GM18498 (cell line): ENCODE measurements around the gene PAQR5.
"Not testable (repeated sequence)": the region's sequence is repeated elsewhere in the genome, so short reads cannot be mapped to it uniquely, and the experiment has no call there.

Experiments used
- ATAC-seq: cut with Tn5 transposase; IDR thresholded peaks from one replicate; pipeline ENCODE4 v1.9.1; 2021; ENCODE audit warnings: mild to moderate bottlenecking, moderate library complexity; ENCODE audit not compliant: unreplicated experiment

The PAQR5 gene

DNA sequence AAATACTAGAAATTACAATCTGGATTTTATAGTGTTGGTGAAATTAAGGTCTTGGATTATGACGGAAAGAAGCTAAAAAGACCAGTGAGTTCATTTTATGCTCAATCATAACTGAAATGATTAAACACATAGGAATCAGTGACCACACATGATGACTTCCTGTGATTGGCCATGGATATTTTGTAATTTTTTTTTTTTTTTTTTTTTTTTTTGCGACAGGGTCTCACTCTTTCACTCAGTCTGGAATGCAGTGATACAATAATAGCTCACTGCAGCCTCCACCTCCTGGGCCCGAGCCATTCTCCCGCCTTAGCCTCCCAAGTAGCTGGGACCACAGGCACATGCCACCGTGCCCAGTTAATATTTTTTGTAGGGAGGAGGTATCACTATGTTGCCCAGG lies 47.4 kb downstream of the PAQR5 start:
- ATAC-seq: no peak

DNA sequence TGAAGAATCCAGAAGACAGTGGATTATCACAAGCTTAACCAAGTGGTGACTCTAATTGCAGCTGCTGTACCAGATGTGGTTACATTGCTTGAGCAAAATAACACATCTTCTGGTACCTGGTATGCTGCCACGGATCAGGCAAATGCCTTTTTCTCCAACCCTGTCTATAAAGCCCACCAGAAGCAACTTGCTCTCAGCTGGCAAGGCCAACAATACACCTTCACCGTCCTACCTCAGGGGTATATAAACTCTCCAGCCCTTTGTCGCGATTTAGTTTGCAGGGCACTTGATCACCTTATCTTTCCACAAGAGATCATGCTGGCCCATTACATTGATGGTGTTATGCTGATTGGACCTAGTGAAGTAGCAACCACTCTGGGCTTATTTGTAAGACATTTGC lies 52.6 kb downstream of the PAQR5 start:
- ATAC-seq: no peak

- ATAC-seq: no peak
Observed at GRCh38 chr15:69351884-69352283, 53.2 kb downstream of the PAQR5 start.

DNA sequence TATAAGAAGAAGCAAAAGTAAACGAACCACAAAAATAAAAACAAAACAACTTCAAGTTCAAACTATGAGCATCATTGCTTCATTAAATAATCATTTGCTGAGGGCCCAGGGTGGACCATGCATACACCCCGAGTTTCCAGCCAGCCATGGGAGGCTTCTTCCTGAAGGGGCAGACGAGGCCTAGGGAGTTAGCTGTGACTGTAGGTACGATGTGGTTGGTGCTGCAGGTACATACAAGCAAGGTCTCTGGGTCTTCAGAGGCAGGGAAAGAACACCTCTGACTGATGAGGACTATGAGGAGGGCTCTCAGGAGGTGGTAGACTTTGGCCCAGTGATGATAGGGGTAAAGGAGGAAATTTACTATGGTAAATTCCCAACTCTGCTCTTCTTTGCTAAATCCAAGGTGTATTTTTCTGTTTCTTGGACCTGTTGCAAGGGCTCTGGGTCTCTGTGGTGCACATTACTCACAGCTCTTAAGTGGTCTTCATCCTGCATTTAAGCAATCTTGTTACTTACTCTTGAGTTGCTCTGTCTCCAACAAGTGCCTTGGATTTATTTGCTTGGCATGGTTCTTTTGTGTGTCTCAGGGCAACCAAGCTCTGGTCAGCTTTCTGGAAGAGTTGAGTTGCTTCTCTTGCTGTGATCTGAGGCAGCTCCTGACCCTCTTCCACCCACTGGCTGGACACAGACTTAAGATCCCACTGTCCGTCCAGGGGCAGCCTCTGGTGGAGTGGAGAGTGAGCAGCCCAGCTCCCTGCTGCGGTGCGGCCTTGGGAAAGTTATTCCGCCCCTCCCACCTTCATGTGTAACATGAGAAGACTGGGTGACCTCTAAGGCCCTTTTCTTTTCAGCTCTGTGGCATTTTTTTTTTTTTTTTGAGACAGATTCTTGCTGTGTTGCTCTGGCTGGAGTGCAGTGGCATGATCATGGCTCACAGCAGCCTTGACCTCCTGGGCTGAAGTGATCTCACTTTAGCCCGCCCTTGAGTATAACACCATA lies 59.4 kb downstream of the PAQR5 start:
- no peak for ATAC-seq

DNA sequence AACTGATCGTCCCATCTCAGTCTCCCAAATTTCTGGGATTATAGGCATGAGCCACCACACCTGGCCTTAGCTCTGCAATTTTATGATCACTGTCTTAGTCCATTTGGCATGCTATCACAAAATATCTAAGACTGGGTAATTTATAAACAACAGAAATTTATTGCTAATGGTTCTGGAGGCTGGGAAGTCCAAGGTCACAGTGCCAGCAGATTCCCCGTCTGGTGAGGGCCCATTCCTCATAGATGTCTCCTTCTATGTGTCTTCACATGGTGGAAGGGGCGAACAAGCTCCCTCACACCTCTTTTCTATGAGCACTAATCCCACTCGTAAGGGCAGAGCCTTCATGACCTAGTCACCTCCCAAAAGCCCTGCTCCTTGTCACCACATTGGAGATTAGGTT lies 60.1 kb downstream of the PAQR5 start:
- no peak for ATAC-seq

DNA sequence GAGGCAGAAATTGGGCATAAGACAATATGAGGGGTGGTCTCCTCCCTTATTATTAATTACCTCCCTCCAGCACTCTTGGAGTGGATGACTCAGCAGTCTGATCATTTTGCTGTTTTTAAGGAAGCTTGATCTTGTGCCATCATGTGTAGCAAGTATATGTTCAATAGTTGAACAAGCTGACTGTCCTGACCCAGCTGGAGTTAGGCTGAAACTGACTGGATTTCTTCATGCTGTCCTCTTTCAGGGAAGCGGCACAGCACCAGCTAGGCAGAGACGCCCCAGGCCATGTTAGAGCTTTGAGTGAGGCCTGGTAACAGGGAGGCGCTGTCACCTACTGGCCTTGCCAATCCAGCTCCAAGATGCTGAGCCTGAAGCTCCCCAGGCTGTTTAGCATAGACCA lies 61.0 kb downstream of the PAQR5 start:
- no peak for ATAC-seq

DNA sequence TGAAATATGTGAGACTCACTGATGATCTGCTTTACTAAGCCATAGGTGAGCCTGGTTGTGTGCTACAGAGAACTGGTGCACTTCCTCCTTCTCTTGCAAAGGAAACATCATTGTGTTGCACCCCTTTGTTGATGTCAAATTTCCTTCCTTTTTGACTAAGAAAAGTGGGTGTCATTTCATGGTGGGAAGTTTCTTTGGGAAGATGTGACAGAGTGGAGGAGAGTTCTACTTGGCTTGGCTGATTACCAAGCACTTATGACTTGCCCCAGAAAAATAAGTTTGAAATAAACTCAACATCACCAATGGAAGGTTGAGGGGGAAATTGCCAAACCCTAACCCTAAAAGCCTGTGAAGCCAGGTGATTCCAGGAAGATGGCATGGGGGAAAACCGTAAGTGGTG lies 61.9 kb downstream of the PAQR5 start:
- no peak for ATAC-seq

DNA sequence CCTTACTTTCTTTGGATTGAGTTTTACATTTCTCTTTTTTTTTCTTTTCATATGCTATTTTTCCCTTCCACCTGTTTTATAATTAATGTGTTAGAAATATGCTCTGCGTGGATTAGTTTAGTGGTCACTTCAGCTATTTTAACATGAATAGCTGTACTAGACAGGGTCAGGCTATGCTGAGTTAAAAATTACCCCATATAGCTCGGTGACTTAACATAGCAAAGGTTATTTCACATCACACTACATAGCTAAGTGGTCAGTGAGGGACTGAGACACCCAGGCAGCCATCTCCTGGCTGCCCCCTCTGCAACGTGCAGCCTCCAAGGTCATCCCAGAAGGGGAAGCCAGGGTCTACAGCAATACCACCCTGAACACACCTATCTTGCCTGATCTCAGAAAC lies 68.5 kb downstream of the PAQR5 start:
- ATAC-seq: no peak

GRCh38 chr15:69369631-69370030 lies 70.9 kb downstream of the PAQR5 start:
- ATAC-seq: no peak

DNA sequence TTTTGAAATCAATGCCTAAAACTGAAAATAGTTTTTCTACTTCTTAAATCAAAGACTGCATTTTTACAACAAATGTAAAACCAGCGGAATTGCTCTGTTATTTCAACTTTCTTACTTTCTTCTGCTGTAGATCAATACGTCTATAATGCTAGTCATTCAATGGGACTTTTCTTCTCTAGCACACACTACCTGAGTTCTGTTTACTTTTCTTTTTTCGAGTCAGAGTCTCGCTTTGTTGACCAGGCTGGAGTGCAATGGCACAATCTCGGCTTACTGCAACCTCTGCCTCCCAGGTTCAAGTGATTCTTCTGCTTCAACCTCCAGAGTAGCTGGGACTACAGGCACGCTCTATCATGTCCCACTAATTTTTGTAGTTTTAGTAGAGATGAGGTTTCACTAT lies 74.7 kb downstream of the PAQR5 start:
- ATAC-seq: no peak

DNA sequence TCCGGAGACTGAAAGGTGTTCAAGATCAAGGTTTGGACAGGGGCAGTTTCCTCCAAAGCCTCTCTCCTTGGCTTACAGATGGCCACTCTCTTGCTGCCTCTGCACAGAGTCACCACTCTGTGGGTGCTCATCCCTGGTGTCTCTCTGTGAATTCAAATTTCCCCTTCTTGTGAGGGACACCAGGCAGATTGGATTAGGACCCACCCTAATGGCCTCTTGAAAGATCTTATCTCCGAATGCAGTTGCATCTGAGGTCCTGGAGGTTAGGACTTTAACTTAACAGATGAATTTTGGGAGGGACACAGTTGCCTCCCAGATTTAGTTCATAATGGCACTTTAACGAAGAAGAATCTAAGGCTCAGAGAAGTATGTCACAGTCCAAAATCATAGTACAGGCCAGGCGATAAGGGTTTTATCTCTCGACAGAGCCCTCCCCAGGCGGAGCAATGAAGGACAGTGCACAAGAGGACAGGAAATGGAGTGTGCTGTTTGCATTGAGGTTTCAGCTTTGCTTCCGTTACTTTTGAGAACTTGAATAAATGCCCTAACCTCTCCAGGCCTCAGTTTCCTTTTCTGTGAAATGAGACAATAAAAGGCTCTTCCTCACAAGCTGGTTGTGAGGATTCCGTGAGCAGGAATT lies 76.6 kb downstream of the PAQR5 start:
- ATAC-seq: no peak

DNA sequence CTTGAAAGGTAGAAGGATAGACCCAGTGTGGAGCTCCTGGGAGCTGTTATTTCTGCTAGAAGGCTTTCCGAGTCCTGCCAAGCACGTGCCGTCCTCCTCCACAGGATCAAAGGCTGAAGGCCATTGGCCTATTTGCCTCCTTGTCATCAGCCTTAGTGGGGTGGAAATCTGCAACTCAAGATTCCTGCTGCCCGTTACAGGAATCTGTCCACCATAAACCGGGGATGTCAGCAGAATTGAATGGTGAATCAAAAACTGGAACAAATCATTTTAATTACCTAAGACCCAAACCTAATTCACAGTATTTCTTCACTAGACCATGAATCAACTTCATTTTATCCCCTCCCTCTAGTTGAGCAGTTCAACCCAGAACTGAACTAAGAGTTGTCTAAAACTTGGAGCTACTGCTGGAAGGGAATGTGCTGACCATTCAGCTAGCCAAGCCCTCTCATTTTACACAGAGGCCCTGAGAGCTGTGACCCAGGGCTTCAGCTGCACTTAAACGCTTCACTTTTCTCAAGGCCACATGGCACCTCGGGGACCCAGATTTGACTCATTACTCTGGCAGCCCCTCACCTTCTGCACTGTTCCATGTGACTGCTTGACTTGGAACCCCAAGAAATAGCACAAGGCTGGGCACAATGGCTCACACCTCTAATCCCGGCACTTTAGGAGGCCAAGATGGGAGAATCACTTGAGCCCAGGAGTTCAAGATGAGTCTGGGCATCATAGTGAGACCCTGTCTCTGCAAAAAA lies 78.7 kb downstream of the PAQR5 start:
- ATAC-seq: no peak

GRCh38 chr15:69380100-69380725 lies 81.5 kb downstream of the PAQR5 start:
- no peak for ATAC-seq

- ATAC-seq: no peak
Observed at GRCh38 chr15:69380726-69381105, 82.0 kb downstream of the PAQR5 start.

DNA sequence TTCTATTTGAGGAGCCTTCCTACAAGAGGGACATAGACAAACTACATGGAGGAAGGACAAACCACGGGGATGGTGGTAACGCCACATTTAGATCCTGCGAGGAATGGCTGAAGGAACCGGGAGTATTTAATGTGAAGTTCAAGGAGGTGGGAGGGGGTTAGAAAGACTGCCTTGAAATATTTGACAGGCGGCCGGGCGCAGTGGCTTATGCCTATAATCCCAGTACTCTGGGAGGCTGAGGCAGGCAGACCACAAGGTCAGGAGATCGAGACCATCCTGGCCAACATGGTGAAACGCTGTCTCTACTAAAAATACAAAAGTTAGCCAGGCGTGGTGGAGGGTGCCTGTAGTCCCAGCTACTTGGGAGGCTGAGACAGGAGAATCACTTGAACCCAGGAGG lies 83.5 kb downstream of the PAQR5 start:
- not testable (repeated sequence) for ATAC-seq

DNA sequence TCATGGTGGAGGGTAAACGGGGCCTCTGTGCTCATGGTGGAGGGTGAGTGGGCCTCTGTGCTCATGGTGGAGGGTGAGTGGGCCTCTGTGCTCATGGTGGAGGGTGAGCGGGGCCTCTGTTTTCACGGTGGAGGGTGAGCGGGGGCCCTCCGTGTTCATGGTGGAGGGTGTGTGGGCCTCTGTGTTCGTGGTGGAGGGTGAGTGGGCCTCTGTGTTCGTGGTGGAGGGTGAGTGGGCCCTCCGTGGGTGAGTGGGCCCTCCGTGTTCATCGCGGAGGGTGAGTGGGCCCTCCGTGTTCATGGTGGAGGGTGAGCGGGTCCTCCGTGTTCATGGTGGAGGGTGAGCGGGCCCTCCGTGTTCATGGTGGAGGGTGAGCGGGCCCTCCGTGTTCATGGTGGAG lies 85.4 kb downstream of the PAQR5 start:
- not testable (repeated sequence) for ATAC-seq

DNA sequence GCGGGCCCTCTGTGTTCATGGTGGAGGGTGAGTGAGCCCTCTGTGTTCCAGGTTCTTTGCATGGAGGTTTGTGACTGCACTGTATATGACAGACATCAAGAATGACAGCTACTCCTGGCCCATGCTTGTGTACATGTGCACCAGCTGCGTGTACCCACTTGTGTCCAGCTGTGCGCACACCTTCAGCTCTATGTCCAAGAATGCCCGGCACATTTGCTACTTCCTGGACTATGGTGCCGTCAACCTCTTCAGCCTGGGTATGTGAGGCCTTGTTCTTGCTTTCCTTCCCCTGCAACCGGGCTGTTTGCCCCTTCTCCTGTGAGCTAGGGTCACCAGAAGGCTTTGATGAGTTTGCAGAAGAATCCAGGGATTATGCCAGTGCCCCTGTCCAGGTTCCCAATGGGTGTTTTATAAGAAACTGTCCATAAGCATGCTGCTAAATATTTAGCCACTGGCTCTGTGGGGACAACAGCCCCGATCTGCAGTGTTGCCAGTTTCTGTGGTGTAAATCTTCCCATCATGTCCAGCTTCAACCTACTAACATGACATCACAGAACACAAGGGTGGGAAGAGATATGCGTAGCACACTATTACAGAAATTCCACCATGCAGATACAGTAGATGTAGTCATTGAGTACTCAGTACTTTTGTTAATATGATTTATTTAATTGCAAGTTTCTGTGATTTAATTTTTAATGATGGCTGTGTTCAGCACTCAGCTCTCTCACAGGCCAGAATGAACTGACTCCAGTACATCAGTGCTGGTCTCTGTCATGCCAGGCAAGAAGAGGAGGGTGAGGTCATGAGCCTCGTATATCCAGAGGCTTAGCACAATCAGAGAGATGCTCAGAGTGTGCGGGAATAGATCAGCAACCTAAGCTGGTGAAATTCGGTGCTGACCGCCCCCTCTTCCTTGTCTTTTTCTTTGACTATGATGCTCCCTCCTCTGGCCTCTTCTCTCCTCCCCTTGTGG lies 86.2 kb downstream of the PAQR5 start:
- no peak for ATAC-seq

DNA sequence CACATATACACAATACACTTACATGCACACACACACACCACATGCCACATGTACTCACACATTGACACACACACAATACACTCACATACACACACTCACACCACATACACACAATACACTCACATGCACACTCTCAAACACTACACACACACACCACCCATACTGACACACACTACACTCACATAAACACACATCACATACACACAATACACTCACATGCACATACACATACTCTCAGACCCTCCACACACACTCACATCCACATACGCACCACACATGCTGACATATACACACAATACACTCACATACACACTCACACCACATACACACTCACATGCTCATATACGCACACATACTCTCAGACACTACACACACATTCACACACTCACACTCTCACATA lies 87.1 kb downstream of the PAQR5 start:
- no peak for ATAC-seq

- ATAC-seq: no peak
Observed at GRCh38 chr15:69386284-69386683, 87.6 kb downstream of the PAQR5 start.

DNA sequence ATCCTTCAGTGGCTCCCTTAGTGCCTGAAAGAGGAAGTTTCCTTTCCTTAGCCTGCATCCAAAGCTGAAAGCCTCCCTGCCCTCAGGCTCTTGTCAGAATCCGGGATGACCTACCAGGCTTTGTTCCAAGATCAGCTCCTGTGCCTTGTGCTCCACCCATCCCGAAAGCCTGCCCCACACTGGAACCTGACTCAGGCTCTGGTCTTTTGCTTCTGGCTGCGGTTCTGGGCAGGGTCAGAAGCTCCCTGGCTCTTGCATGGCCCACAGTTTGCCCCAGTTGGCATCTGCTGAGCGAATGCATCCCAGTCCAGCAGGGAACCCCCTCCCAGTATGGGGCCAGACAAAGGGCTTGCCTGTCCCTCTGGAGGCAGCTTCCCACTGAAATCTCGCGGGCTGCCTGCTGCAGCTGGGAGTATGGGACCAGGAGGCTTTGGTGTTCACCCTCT lies 89.6 kb downstream of the PAQR5 start:
- no peak for ATAC-seq
